ENCODE results near the gene RCAN3. TPM values are rescaled to one million over a fixed set of nuclear protein-coding genes. Genes with fewer than 3 reads are reported as not detected.

The RCAN3 gene
- total RNA-seq, 1 experiment from 2014 or later: 10.2 TPM

GRCh38 chr1:24468685-24469316 is 33.8 kb upstream of the RCAN3 start:
- no peak for TF ChIP-seq CTCF (IDR thresholded peaks at IDR 0.05; ENCODE audit: insufficient read depth in 1 of 2, low read depth in 1 of 2, low read length in 1 of 2, severe bottlenecking in 1 of 2, unreplicated experiment in 1 of 2)
- intact Hi-C loops (cut with micrococcal nuclease; ENCODE audit: unreplicated experiment): no loop called here
- no peaks in the 10 kb centered on the region for H3K27me3 ChIP-seq (replicated peaks; ENCODE audit: control insufficient read depth, insufficient read depth, low read length)
- H3K9me3 Mint-ChIP-seq (ENCODE audit: unreplicated experiment): no peaks in the 10 kb centered on the region
- peaks cover 10% of the 10 kb centered on the region for H3K4me1 ChIP-seq
- peaks cover 6% of the 10 kb centered on the region for H3K4me1 Mint-ChIP-seq (ENCODE audit: low read depth, unreplicated experiment)
- no peaks in the 10 kb centered on the region for H3K9me3 ChIP-seq
- no peaks in the 10 kb centered on the region for H3K27me3 Mint-ChIP-seq (ENCODE audit: insufficient read depth, unreplicated experiment)
- ChIA-PET POLR2A (no interaction called here), CTCF (no interaction called here)
- H3K4me3 Mint-ChIP-seq (ENCODE audit: unreplicated experiment): no peak overlapping the region
- no peak overlapping the region for H3K27ac Mint-ChIP-seq (ENCODE audit: unreplicated experiment)
- no peaks in the 10 kb centered on the region for H3K36me3 ChIP-seq (ENCODE audit: control insufficient read depth, insufficient read depth, low read length)
- H3K4me3 ChIP-seq (ENCODE audit: low read depth, low read length): no peak overlapping the region
- no peaks in the 10 kb centered on the region for H3K36me3 Mint-ChIP-seq (ENCODE audit: insufficient read depth, unreplicated experiment)
- no TSS peak for BruUV-seq (replicated peaks)
- DNase-seq: no peak

DNA sequence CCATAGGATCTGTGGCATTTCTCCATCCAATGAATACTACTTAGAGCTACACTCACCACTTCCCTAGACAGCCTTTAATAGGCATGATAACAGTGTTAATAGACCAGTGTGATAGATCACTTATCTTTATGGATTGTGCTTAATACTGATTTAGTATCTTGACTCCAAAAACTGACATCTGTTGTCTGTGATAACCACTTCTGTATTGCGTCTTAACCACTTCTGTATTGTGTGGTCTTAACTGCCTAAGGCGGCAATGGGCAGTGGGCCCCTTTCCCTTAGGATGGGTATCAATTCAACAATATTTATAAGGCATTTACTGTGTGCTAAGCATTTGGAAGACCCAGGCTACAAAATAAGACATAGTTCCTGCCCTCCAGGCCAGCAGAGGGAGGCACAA is 32.0 kb upstream of the RCAN3 start:
- TF ChIP-seq CTCF (IDR thresholded peaks at IDR 0.05; ENCODE audit: insufficient read depth in 1 of 2, low read depth in 1 of 2, low read length in 1 of 2, severe bottlenecking in 1 of 2, unreplicated experiment in 1 of 2): no peak
- Histone ChIP-seq H3K9me3 (no peaks in the 10 kb centered on the region), H3K27me3 (replicated peaks; ENCODE audit: control insufficient read depth, insufficient read depth, low read length) (no peaks in the 10 kb centered on the region), H3K4me1 (peaks cover 15% of the 10 kb centered on the region), H3K4me3 (ENCODE audit: low read depth, low read length) (no peak overlapping the region), H3K36me3 (ENCODE audit: control insufficient read depth, insufficient read depth, low read length) (no peaks in the 10 kb centered on the region)
- intact Hi-C loops (cut with micrococcal nuclease; ENCODE audit: unreplicated experiment): no loop called here
- DNase-seq: no peak
- Mint-ChIP-seq H3K27me3 (ENCODE audit: insufficient read depth, unreplicated experiment) (no peaks in the 10 kb centered on the region), H3K27ac (ENCODE audit: unreplicated experiment) (no peak overlapping the region), H3K4me3 (ENCODE audit: unreplicated experiment) (no peak overlapping the region), H3K36me3 (ENCODE audit: insufficient read depth, unreplicated experiment) (no peaks in the 10 kb centered on the region), H3K4me1 (ENCODE audit: low read depth, unreplicated experiment) (no peaks in the 10 kb centered on the region), H3K9me3 (ENCODE audit: unreplicated experiment) (no peaks in the 10 kb centered on the region)
- ChIA-PET CTCF (no interaction called here), POLR2A (no interaction called here)
- no TSS peak for BruUV-seq (replicated peaks)

DNA sequence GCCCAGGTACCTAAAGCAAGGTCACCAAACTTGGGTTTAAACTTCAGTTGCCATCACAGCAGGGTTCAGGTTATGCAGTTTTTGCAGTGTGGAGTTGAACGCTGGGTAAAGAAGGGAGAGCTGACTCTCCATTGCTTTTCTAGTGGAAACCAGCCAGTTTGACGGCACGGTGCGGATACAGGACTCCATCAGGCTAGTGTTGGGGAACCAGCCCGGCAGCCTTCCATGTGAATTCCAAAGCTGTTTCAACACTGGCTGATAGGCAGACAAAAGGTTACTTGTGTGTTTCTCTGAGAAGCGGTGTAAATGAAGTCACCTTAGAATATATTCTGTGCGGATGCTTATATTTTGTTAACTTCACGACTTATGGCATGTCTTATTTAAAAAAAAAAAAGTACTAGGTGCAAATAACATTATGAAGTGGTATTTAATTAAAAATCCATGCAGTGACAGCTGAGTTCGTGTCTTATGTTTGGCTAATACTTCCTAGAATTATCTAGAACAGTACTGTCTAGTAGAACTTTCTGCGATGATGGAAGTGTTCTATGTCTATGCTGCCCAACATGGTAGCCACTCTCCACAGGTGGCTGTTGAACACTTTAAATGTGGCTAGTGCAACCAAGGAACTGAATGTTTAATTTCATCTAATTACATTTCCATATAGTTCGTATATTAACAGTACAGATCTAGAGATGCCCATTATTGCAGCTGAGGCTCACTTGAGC is 29.9 kb upstream of the RCAN3 start:
- CTCF ChIA-PET: interaction anchor here (0.7 to 1.1 kb wide), 2 partner anchors 56 to 390 kb away, joined by 3 to 5 read pairs; no protein-coding TSS in a partner anchor
- Mint-ChIP-seq H3K4me3 (ENCODE audit: unreplicated experiment) (no peak overlapping the region), H3K27ac (ENCODE audit: unreplicated experiment) (no peak overlapping the region), H3K4me1 (ENCODE audit: low read depth, unreplicated experiment) (no peaks in the 10 kb centered on the region), H3K9me3 (ENCODE audit: unreplicated experiment) (no peaks in the 10 kb centered on the region), H3K27me3 (ENCODE audit: insufficient read depth, unreplicated experiment) (no peaks in the 10 kb centered on the region), H3K36me3 (ENCODE audit: insufficient read depth, unreplicated experiment) (no peaks in the 10 kb centered on the region)
- TF ChIP-seq CTCF (IDR thresholded peaks at IDR 0.05; ENCODE audit: insufficient read depth in 1 of 2, low read depth in 1 of 2, low read length in 1 of 2, severe bottlenecking in 1 of 2, unreplicated experiment in 1 of 2): no peak
- no TSS peak for BruUV-seq (replicated peaks)
- H3K9me3 ChIP-seq: no peaks in the 10 kb centered on the region
- H3K36me3 ChIP-seq (ENCODE audit: control insufficient read depth, insufficient read depth, low read length): no peaks in the 10 kb centered on the region
- no peaks in the 10 kb centered on the region for H3K27me3 ChIP-seq (replicated peaks; ENCODE audit: control insufficient read depth, insufficient read depth, low read length)
- POLR2A ChIA-PET: no interaction called here
- peak; percentile 51 to 68 for DNase-seq
- H3K4me3 ChIP-seq (ENCODE audit: low read depth, low read length): no peak overlapping the region
- peaks cover 15% of the 10 kb centered on the region for H3K4me1 ChIP-seq
- intact Hi-C loops (cut with micrococcal nuclease; ENCODE audit: unreplicated experiment): no loop called here

Measured in Caco-2 (cell line).